Motor neuron (in vitro differentiated cells): ENCODE measurements around the gene CP. TPM values are rescaled to one million over a fixed set of nuclear protein-coding genes. Genes with fewer than 3 reads are reported as not detected.
"Not testable (repeated sequence)": the region's sequence is repeated elsewhere in the genome, so short reads cannot be mapped to it uniquely, and the experiment has no call there.

Source experiments
- ATAC-seq, 8 experiments: fragments of 200-7000 bp; cut with Tn5 transposase; replicated peaks in 6 of 8; 2 replicates each; pipeline ENCODE4 v1.8.0; 2021; ENCODE audit warnings: mild to moderate bottlenecking in 8 of 8, moderate library complexity in 8 of 8
- H3K27ac ChIP-seq, 2 donors: fragments of 250-450 bp; sonication (Bioruptor Pico); 2 replicates each; pipeline ENCODE4 v1.9.0; 2021; ENCODE audit warnings: antibody characterized with exemption in 2 of 2, mild to moderate bottlenecking in 2 of 2, moderate library complexity in 1 of 2
- H3K4me1 ChIP-seq, 2 donors: fragments of 250-450 bp; sonication (Bioruptor Pico); replicated peaks in 1 of 2; 2 replicates each; pipeline ENCODE4 v1.6.1; 2021; ENCODE audit warnings: antibody characterized with exemption in 2 of 2, mild to moderate bottlenecking in 2 of 2, moderate library complexity in 1 of 2
- H3K4me3 ChIP-seq, 5 donors: fragments of 250-450 bp; sonication (Bioruptor Pico); 2 replicates each; pipeline ENCODE4 v1.9.0; 2021; ENCODE audit warnings: antibody characterized with exemption in 5 of 5, mild to moderate bottlenecking in 5 of 5, moderate library complexity in 4 of 5
- WGBS, 10 experiments: fragments of 450-650 bp; shearing (Covaris generic); methylation state at CpG; one replicate each; pipeline ENCODE4 v1.0.0; 2022; 5-methylcytosine and 5-hydroxymethylcytosine counted together
- in situ Hi-C, 9 experiments: fragments of 400-800 bp; cut with MboI; loops; one replicate each; pipeline ENCODE4 v1.15.0; 2021; ENCODE audit warnings: low sequenced_read_pairs in 9 of 9, low pct_unique_long_range_greater_than_20kb in 2 of 9; ENCODE audit not compliant: unreplicated experiment in 9 of 9
- total RNA-seq, 8 experiments: library from RNA; unstranded; fragments of 300-600 nt; gene quantifications; 2 replicates each; pipeline versions ENCODE4 v1.2.3 to v1.2.4, GENCODE V29; 2022

CP gene
- total RNA-seq, 8 experiments from 2014 or later, result 0.60 to 37.2 (median 2.4) TPM

- WGBS, 10 experiments, result 30 to 90% (median 60%) methylated on average over 2 to 5 of the region's 12 CpGs; no CpG with 5 or more reads in 4 of the 10 experiments
- ATAC-seq, H3K4me3 ChIP-seq, H3K27ac ChIP-seq, in situ Hi-C loops, H3K4me1 ChIP-seq: not testable (repeated sequence)
These were observed 24.6 kb downstream of the CP start for GRCh38 chr3:149196805-149197592.

- ATAC-seq, result no peak
- WGBS, 10 experiments, result 43 to 100% (median 95%) methylated on average over 1 of the region's 1 CpG; no CpG with 5 or more reads in 4 of the 10 experiments
- Histone ChIP-seq H3K4me1 (peaks cover 3 to 4% of the 10 kb centered on the region in 2 donors), H3K4me3 (no peak overlapping the region), H3K27ac (no peak overlapping the region)
- in situ Hi-C loops, result no loop called here
These were observed 26.4 kb downstream of the CP start for GRCh38 chr3:149195221-149195620.

GRCh38 chr3:149188494-149188893 is 33.1 kb downstream of the CP start:
- Histone ChIP-seq H3K4me3 (no peak overlapping the region), H3K27ac (no peak overlapping the region), H3K4me1 (no peaks in the 10 kb centered on the region)
- peak in 1 of 8 experiments; percentile 17 for ATAC-seq
- 14 to 100% (median 75%) methylated on average over 1 to 2 of the region's 2 CpGs; no CpG with 5 or more reads in 1 of the 10 experiments for WGBS, 10 experiments
- in situ Hi-C loops, result no loop called here

GRCh38 chr3:149186721-149187120 is 34.9 kb downstream of the CP start:
- H3K4me1 ChIP-seq, result no peaks in the 10 kb centered on the region
- H3K27ac ChIP-seq, result peak overlapping the region in 1 of 2 donors; percentile 35
- 59 to 100% (median 91%) methylated on average over 1 to 3 of the region's 3 CpGs; no CpG with 5 or more reads in 2 of the 10 experiments for WGBS, 10 experiments
- peak in 5 of 8 experiments; percentile 63 to 100 (median 82) for ATAC-seq
- in situ Hi-C loops, result no loop called here
- no peak overlapping the region for H3K4me3 ChIP-seq

- Histone ChIP-seq H3K4me3 (no peak overlapping the region), H3K27ac (peak overlapping the region in 1 of 2 donors; percentile 35), H3K4me1 (no peaks in the 10 kb centered on the region)
- 80 to 100% (median 100%) methylated on average over 1 to 2 of the region's 2 CpGs; no CpG with 5 or more reads in 4 of the 10 experiments for WGBS, 10 experiments
- in situ Hi-C loops, result no loop called here
- peak in 2 of 8 experiments; percentile 14 to 25 for ATAC-seq
These were observed 35.4 kb downstream of the CP start for GRCh38 chr3:149186219-149186618.

- no peaks in the 10 kb centered on the region for H3K4me1 ChIP-seq
- in situ Hi-C loops, result no loop called here
- no peak overlapping the region for H3K4me3 ChIP-seq
- WGBS, 10 experiments, result 82 to 100% (median 100%) methylated on average over 1 to 2 of the region's 2 CpGs; no CpG with 5 or more reads in 4 of the 10 experiments
- H3K27ac ChIP-seq, result no peak overlapping the region
- no peak for ATAC-seq
These were observed 40.4 kb downstream of the CP start for GRCh38 chr3:149181182-149181581.

- in situ Hi-C loops, result no loop called here
- peak in 6 of 8 experiments; percentile 41 to 100 (median 78) for ATAC-seq
These were observed 41.5 kb downstream of the CP start for GRCh38 chr3:149180057-149180573.

GRCh38 chr3:149179220-149179619 is 42.4 kb downstream of the CP start:
- WGBS, 10 experiments, result 0 to 100% (median 42%) methylated on average over 1 of the region's 1 CpG; no CpG with 5 or more reads in 3 of the 10 experiments
- Histone ChIP-seq H3K27ac (no peak overlapping the region), H3K4me1 (no peaks in the 10 kb centered on the region), H3K4me3 (no peak overlapping the region)
- in situ Hi-C loops, result no loop called here
- no peak for ATAC-seq

More at GRCh38 chr3:149180057-149180573, 41.5 kb downstream of the CP start:
- 0 to 96% (median 70%) methylated on average over 1 to 7 of the region's 7 CpGs for WGBS, 10 experiments
- Histone ChIP-seq H3K4me1 (no peaks in the 10 kb centered on the region), H3K4me3 (no peak overlapping the region), H3K27ac (no peak overlapping the region)

- H3K27ac ChIP-seq, result no peak overlapping the region
- WGBS, 10 experiments, result 89 to 100% (median 100%) methylated on average over 1 of the region's 1 CpG; no CpG with 5 or more reads in 3 of the 10 experiments
- in situ Hi-C loops, result no loop called here
- no peaks in the 10 kb centered on the region for H3K4me1 ChIP-seq
- ATAC-seq, result no peak
- no peak overlapping the region for H3K4me3 ChIP-seq
These were observed 44.5 kb downstream of the CP start for GRCh38 chr3:149177122-149177521.

- WGBS, 10 experiments, result 69 to 100% (median 92%) methylated on average over 2 to 3 of the region's 3 CpGs
- H3K27ac ChIP-seq, result no peak overlapping the region
- ATAC-seq, result no peak
- in situ Hi-C loops, result no loop called here
- H3K4me3 ChIP-seq, result no peak overlapping the region
- H3K4me1 ChIP-seq, result no peaks in the 10 kb centered on the region
These were observed 46.7 kb downstream of the CP start for GRCh38 chr3:149174901-149175300.

- Histone ChIP-seq H3K27ac (no peak overlapping the region), H3K4me3 (no peak overlapping the region), H3K4me1 (peaks cover 0 to 5% of the 10 kb centered on the region in 2 donors)
- WGBS, 10 experiments, result 89 to 100% (median 97%) methylated on average over 1 to 6 of the region's 7 CpGs; no CpG with 5 or more reads in 2 of the 10 experiments
- ATAC-seq, result no peak
- in situ Hi-C loops, result no loop called here
These were observed 51.0 kb downstream of the CP start for GRCh38 chr3:149170672-149171071.

GRCh38 chr3:149167898-149168297 is 53.7 kb downstream of the CP start:
- 33 to 100% (median 78%) methylated on average over 1 to 2 of the region's 2 CpGs; no CpG with 5 or more reads in 1 of the 10 experiments for WGBS, 10 experiments
- ATAC-seq, result no peak
- no peak overlapping the region for H3K27ac ChIP-seq
- H3K4me3 ChIP-seq, result no peak overlapping the region
- peaks cover 0 to 5% of the 10 kb centered on the region in 2 donors for H3K4me1 ChIP-seq
- in situ Hi-C loops, result no loop called here

GRCh38 chr3:149163066-149163465 is 58.6 kb downstream of the CP start:
- no peak for ATAC-seq
- no peaks in the 10 kb centered on the region for H3K4me1 ChIP-seq
- in situ Hi-C loops, result no loop called here
- no peak overlapping the region for H3K4me3 ChIP-seq
- H3K27ac ChIP-seq, result no peak overlapping the region
- 50 to 100% (median 85%) methylated on average over 1 of the region's 1 CpG; no CpG with 5 or more reads in 4 of the 10 experiments for WGBS, 10 experiments
